ENCODE results near the gene MYOZ3.

The MYOZ3 gene

DNA sequence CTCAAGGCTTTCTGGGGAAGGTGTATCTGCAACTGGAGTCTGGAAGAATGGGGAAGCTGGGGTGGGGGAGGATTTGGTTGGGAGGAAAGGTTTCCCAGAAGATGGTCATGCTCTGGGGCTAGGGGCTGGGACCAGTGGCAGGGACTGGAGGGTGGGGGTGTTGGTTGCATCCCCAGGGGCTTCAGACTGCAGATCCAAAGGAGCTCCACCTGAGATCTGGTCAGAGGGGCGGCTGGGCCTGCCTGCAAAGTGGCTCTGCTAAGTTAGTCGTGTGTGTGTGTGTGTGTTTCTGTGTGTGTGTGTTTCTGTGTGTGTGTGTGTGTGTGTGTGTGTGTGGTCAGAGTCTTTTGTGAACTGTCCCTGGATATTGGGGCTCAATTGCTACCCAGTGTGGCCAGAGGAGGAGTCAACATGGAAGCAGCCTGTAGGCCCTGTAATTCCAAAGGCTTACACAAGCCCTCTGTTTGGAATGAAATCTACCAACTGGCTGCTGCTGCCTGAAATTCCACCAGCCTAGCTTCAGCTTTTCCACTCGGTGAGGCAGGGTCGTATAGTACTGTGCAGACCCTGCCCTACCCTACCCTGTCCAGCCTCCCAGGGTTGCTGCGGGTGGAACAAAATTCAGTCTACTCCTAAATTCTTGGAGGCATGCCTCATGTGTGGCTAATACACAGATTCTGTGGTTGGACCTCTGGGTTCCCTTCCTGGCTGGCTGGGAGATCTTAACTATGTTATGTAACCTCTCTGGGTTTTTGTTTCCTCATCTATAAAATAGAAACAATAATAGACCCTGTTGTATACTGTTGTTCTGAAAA is 33.1 kb upstream of the MYOZ3 start:
- DNase-seq, result no peak

DNA sequence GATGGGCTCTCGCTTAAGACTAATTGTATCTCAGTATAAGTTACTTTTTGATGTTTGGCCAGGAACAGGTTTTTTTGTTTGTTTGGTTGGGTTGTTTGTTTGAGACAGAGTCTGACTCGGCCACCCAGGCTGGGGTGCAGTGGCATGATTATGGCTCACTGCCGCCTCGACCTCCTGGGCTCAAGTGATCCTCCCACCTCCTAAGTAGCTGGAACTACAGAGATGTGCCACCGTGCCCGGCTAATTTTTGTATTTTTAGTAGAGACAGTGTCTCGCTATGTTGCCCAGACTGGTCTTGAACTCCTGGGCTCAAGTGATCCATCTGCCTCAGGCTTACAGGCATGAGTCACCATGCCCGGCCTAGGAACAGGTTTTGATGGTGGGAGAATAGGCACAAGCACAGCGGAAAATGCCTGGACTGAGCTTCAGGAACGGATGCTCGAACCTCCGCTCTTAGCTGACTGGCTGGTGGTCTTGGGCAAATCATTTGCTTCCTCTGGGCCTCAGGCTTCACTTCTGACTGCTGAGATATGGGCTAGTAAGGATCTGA is 32.0 kb upstream of the MYOZ3 start:
- DNase-seq, result no peak

DNA sequence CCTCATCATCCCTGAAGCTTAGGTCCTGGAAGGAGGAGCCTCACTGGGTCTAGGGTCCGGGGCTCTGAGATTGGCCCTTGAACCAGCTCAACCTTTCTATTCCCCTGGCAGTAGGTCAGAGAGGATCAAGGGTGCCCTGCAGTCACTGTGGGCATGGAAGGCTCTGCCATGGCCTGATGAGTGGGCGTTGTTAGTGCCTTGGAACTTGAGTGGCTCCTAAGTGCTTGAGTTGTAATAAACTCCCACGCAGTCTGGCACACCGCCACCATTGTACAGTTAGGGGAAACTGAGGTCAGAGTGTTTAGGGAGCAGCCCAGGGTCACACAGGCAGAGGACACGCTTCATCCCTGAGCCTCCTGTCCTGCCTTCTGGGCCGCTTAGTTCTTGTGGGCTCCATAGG is 31.0 kb upstream of the MYOZ3 start:
- DNase-seq, result no peak

GRCh38 chr5:150630461-150631325 is 30.4 kb upstream of the MYOZ3 start:
- DNase-seq, result no peak

DNA sequence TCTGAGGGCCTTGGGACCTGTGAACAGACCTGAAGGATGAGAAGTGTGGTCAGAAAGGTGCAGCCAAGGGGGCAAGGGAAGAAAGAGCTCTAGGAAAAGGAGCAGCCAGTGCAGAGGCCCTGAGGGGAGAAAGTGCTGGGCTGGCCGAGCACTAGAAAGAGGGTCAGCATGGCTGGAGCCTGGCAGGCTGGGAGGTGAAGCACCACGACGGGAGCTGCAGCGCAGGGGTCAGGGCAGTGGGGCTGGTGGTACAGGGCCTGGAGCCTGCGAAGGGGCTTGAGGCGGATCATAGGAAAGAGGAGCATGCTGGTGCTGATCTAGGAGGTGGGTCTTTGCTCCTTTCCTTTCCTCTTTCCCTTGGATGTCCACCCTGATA is 29.7 kb upstream of the MYOZ3 start:
- DNase-seq, result no peak

DNA sequence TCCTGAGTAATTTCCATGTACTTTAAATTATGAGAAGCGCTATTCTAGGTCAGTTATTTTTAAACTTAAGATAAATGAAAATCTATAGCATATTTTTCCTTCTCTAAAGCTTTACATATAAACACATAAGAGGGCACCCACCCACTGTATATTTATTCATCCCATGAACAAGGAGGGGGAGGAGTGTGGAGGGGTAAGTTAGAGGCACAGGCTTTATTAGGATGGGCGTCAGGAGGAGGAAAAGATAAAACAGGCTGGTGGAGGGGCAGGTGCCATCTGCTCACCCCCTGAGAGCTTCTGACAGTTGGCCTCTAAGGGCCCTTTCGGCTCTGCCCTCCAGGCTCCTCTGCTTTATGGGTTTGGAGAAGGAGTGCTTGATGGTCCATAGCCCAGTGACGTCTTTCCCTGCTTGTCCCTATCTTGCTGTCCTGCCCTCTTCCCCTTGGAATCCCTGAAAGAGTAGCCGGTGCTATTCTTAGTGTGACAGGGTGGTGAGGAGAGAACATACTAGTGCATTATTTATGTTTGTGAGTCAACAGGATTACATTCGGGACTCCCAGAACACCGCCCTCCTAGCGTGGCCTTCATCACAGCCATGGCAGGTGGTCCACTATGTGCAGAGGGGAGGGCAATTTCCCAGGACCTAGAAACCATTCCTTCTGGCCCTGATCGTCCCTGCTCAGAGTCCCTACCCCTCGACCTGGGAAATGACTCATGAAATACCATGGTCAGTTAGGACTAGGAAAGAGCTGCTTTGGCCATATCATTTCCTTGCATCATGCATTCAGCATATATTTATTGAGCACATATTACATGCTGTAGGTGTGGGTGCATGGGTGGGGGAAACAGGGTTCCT is 28.5 kb upstream of the MYOZ3 start:
- DNase-seq, result no peak

- no peak for DNase-seq
Measured at GRCh38 chr5:150633429-150633828, 27.6 kb upstream of the MYOZ3 start.

GRCh38 chr5:150636391-150637244 is 24.4 kb upstream of the MYOZ3 start:
- DNase-seq, result no peak

DNA sequence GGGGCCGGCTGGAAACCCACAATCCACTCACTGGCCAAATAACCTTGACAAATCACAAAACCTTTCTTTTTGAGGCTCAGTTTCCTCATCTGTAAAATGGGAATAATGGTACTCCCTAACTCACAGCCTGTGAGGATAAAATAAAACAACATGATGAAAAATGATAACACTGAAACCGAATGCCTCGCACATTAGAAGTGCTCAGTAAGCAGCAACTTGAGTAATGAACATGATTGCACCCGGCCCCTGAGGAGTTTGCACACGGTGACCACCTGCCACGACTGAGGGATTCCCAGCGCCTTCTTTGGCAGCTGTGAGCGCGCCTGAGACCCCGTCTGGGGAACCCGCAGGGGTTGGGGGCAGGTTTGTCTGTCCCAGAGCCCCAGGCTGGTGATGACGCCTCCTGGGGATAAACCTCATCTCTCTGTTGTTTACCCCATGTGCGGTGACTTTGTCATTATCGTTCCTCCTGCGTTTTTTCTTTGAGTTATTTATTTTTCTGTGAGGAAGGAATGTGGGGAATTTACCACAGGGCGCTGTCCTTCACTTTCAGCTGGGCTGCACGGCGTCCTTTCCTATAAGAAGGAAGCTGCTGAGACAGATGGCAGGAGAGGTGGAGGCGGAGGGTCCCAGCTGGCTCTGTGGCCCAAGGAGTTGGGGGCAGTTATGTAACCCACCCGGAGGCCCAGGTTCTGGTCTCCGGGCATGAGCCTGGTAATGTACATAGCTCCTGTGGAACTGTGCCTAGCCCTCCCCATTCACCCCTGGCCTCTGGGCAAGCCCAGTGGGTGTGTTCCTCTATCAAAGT is 23.6 kb upstream of the MYOZ3 start:
- DNase-seq, result no peak

- DNase-seq, result no peak
Measured at GRCh38 chr5:150638053-150638444, 23.0 kb upstream of the MYOZ3 start.

GRCh38 chr5:150638488-150639376 is 22.3 kb upstream of the MYOZ3 start:
- DNase-seq, result no peak

GRCh38 chr5:150639377-150639692 is 21.7 kb upstream of the MYOZ3 start:
- DNase-seq, result no peak

GRCh38 chr5:150639751-150640150 is 21.3 kb upstream of the MYOZ3 start:
- DNase-seq, result no peak

GRCh38 chr5:150640311-150641005 is 20.6 kb upstream of the MYOZ3 start, which contains the start of gene SYNPO:
Gene SYNPO (plus strand): TSS chr5:150640660. CDS start chr5:150648276, 7,616 bp downstream.
- no peak for DNase-seq

DNA sequence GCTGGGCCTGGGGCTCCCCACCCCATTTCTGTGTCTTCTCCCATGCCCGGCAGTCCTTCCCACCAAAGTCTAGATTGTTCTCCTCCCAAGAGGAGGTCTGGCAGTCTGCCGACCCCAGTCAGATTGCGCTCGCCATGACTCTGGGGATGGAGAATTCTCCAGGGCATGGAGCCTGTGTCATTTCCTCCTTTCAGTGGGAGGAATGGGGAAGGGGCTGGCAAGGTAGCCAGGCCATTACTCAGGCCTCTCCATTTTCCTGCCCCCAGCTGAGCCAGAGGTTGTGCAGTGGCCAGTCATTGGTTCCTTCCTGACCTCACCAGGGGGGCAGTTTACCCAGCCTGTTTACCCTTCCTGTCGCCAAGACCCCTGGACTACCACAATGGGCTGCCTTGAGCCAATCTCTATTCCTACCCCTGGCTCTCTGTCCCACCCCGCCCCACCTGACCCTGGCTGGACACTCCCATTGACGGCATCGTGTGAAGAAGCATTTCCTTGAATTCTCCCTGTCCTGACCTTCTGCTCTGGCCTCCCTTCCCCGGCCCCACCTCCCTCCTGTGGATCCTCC is 20.0 kb upstream of the MYOZ3 start:
- DNase-seq, result no peak

DNA sequence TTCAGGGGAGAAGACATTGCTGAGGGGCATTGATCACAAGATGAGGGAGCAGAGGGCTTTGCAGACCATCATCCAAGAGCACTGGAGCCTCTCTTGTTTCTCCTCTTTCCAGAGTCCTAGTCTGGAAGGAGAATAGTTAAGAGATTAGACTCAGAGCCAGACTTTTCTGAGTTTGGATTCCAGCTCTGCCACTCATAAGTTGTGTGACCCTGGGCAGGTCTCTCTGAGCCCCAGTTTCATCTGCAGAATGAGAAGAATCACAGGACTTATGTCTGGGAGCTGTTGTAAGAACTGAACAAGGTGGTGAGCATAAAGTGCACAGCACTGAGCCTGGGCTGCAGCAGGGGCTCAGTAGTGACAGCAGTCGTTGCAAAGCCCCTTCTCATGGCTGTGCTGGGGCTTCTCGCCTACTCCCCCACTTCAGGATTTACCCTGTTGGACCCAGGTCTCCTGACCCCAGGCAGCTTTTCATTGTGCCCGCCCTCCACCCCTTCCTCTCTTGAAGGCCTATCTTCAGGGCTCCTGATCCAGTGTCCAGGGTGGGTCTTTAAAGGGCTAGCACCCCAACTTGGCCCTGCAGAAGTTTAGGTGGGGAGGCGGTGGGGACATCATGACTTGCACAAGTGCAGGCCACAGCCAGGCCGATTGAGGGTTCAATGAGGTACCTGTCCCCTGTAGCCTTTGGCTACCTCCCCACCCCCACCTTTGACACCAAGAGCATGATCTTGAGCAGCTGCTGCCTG is 19.1 kb upstream of the MYOZ3 start:
- DNase-seq, result no peak

- DNase-seq, result no peak
Measured at GRCh38 chr5:150642567-150642927, 18.5 kb upstream of the MYOZ3 start.

DNA sequence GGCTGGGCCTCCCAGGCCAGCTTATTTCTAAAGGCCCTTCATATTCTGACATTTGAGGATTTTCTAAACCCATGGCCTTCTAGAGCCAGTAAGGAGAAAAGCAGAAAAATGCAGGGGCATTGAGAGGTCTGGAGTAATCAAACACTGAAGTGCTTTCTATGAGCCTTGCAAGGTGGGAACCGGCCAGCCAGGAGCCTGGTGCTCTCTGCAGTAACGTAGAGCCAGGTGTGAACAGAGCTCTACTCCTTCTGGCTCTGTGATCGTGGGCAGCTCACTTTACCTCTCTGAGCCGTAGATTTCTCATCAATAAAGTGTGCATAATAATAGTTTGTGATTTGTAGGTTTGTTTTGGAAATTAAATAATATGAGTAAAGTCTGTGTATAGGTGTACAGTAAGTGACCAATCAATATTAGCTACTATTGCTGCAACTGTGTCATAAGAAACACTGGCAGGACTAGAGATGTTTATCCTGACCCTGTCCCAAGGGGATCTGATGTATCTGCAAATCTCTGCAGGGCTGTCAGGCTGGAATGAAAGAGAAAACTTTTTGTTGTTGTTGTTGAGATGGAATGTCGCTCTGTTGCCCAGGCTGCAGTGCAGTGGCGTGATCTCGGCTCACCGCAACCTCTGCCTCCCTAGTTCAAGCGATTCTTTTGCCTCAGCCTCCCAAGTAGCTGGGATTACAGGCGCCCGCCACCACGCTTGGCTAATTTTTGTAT is 17.9 kb upstream of the MYOZ3 start:
- DNase-seq, result no peak
